H1 (cell line): Measurements from ENCODE around the gene TMEM63C. TPM values are rescaled to one million over a fixed set of nuclear protein-coding genes. Genes with fewer than 3 reads are reported as not detected.

Experiments
- CTCF ChIA-PET: fragments of 300-600 bp; sonication (Branson Sonifier 250); formaldehyde crosslinking; loops from one replicate; lab custom pipeline; 2021; ENCODE audit not compliant: partially characterized antibody; lab: Charles Lee
- POLR2A ChIA-PET: fragments of 300-600 bp; sonication (Branson Sonifier 250); formaldehyde crosslinking; loops from one replicate; lab custom pipeline; 2021; ENCODE audit warnings: inconsistent platforms; ENCODE audit not compliant: partially characterized antibody; lab: Charles Lee
- DNase-seq, 2 experiments: peaks; one replicate each; pipeline versions ENCODE4 v3.0.0 to v3.0.0-alpha.2; 2010 to 2022; ENCODE audit warnings: low spot score in 2 of 2, low read depth in 1 of 2, mixed read lengths in 1 of 2
- FAIRE-seq: peaks from 2 replicates; lab custom pipeline; 2011; peaks lifted over from hg19 to GRCh38; lab: Jason Lieb, UNC
- H2AFZ ChIP-seq: 2 replicates; pipeline ENCODE4 v1.8.1; 2012; ENCODE audit warnings: low read length, inconsistent platforms
- H2AK5ac ChIP-seq: 2 replicates; pipeline ENCODE4 v1.6.1; 2013; ENCODE audit warnings: low read depth, low read length
- H2BK120ac ChIP-seq: replicated peaks from 2 replicates; pipeline ENCODE3; 2013; ENCODE audit warnings: low read depth, low read length, inconsistent platforms
- H2BK12ac ChIP-seq: 2 replicates; pipeline ENCODE4 v1.6.1; 2013; ENCODE audit warnings: low read depth, low read length
- H2BK15ac ChIP-seq: 2 replicates; pipeline ENCODE4 v1.6.1; 2013; ENCODE audit warnings: low read length
- H2BK20ac ChIP-seq: 2 replicates; pipeline ENCODE4 v1.6.1; 2013; ENCODE audit warnings: low read length
- H2BK5ac ChIP-seq: 2 replicates; pipeline ENCODE4 v1.6.1; 2013; ENCODE audit warnings: low read depth, low read length
- H3K14ac ChIP-seq: 2 replicates; pipeline ENCODE4 v1.6.1; 2013; ENCODE audit warnings: inconsistent platforms; ENCODE audit not compliant: insufficient read length
- H3K18ac ChIP-seq: 2 replicates; pipeline ENCODE4 v1.6.1; 2013; ENCODE audit warnings: low read length; ENCODE audit errors: extremely low read depth
- H3K23ac ChIP-seq: 2 replicates; pipeline ENCODE4 v1.6.1; 2013; ENCODE audit warnings: inconsistent platforms; ENCODE audit not compliant: insufficient read length
- H3K23me2 ChIP-seq: 2 replicates; pipeline ENCODE4 v1.6.1; 2013; ENCODE audit warnings: low read depth, low read length
- H3K27ac ChIP-seq: 2 replicates; pipeline ENCODE4 v1.6.1; 2011; ENCODE audit warnings: low read depth, low read length, inconsistent platforms
- H3K27me3 ChIP-seq, 4 experiments: replicated peaks in 1 of 4; 1 replicate in 1 of 4; 2 replicates in 3 of 4; pipeline versions ENCODE4 v1.6.1 to v1.8.1; 2011 to 2013; ENCODE audit warnings: low read length in 3 of 4, mild to moderate bottlenecking in 3 of 4, inconsistent platforms in 2 of 4, mixed read lengths in 2 of 4, moderate library complexity in 1 of 4; ENCODE audit not compliant: control insufficient read depth in 3 of 4, insufficient read depth in 3 of 4; ENCODE audit errors: extremely low read depth in 1 of 4
- H3K36me3 ChIP-seq, 4 experiments: 2 replicates each; pipeline versions ENCODE4 v1.6.1 to v1.8.1; 2011 to 2013; ENCODE audit warnings: mild to moderate bottlenecking in 4 of 4, low read length in 3 of 4, moderate library complexity in 2 of 4, control low read depth in 1 of 4, inconsistent platforms in 1 of 4; ENCODE audit not compliant: insufficient read depth in 4 of 4, control insufficient read depth in 2 of 4
- H3K4ac ChIP-seq: replicated peaks from 2 replicates; pipeline ENCODE3; 2013; ENCODE audit warnings: low read length, low read depth, mixed read lengths, inconsistent platforms; ENCODE audit not compliant: insufficient read length
- H3K4me1 ChIP-seq, 4 experiments: replicated peaks in 1 of 4; 1 replicate in 1 of 4; 2 replicates in 3 of 4; pipeline versions ENCODE4 v1.6.1 to v1.8.1; 2011 to 2013; ENCODE audit warnings: low read length in 3 of 4, inconsistent platforms in 2 of 4, mixed read lengths in 1 of 4; ENCODE audit not compliant: insufficient read depth in 4 of 4, control insufficient read depth in 3 of 4
- H3K4me2 ChIP-seq, 2 experiments: 2 replicates each; pipeline versions ENCODE4 v1.6.1 to v1.8.1; 2011 to 2013; ENCODE audit warnings: low read depth in 2 of 2, low read length in 2 of 2, control low read depth in 1 of 2, inconsistent platforms in 1 of 2, mild to moderate bottlenecking in 1 of 2; ENCODE audit not compliant: insufficient read depth in 1 of 2
- H3K4me3 ChIP-seq, 4 experiments: fragments of 200-600, 300-600 bp in 1 of 4; sonication (generic), shearing (Covaris generic), sonication (Bioruptor Twin) in 1 of 4; 2 replicates each; pipeline versions ENCODE4 v1.5.1 to v1.8.1; 2011 to 2016; ENCODE audit warnings: low read length in 4 of 4, low read depth in 3 of 4, control low read depth in 2 of 4, inconsistent platforms in 2 of 4, mild to moderate bottlenecking in 2 of 4, mixed read lengths in 1 of 4, moderate library complexity in 1 of 4; ENCODE audit not compliant: insufficient read depth in 2 of 4; ENCODE audit errors: extremely low read depth in 1 of 4
- H3K56ac ChIP-seq: replicated peaks from 2 replicates; pipeline ENCODE3; 2013; ENCODE audit warnings: low read depth, mild to moderate bottlenecking, mixed read lengths, low read length, inconsistent platforms; ENCODE audit not compliant: insufficient read length
- H3K79me1 ChIP-seq: 2 replicates; pipeline ENCODE4 v1.6.1; 2013; ENCODE audit warnings: low read depth, low read length, control low read depth
- H3K79me2 ChIP-seq, 2 experiments: 2 replicates each; pipeline versions ENCODE4 v1.6.1 to v1.8.1; 2012 to 2013; ENCODE audit warnings: low read length in 2 of 2, mild to moderate bottlenecking in 2 of 2, inconsistent platforms in 1 of 2; ENCODE audit not compliant: insufficient read depth in 2 of 2, control insufficient read depth in 1 of 2
- H3K9ac ChIP-seq, 4 experiments: replicated peaks in 1 of 4; 1 replicate in 1 of 4; 2 replicates in 3 of 4; pipeline versions ENCODE4 v1.6.1 to v1.8.1; 2011 to 2013; ENCODE audit warnings: low read depth in 3 of 4, low read length in 3 of 4, control low read depth in 2 of 4, mild to moderate bottlenecking in 2 of 4, moderate library complexity in 2 of 4, inconsistent platforms in 1 of 4; ENCODE audit errors: extremely low read depth in 1 of 4
- H3K9me3 ChIP-seq, 2 experiments: 2 replicates each; pipeline versions ENCODE4 v1.6.1 to v1.8.1; 2012 to 2013; ENCODE audit warnings: mild to moderate bottlenecking in 2 of 2, moderate library complexity in 2 of 2, control low read depth in 1 of 2, inconsistent platforms in 1 of 2, low read depth in 1 of 2, low read length in 1 of 2, mixed read lengths in 1 of 2; ENCODE audit not compliant: insufficient read depth in 2 of 2
- H4K20me1 ChIP-seq, 2 experiments: replicated peaks in 1 of 2; 2 replicates each; pipeline versions ENCODE3 to v1.8.1; 2011 to 2013; ENCODE audit warnings: inconsistent platforms in 2 of 2, low read length in 2 of 2, mild to moderate bottlenecking in 1 of 2; ENCODE audit not compliant: insufficient read depth in 2 of 2, control insufficient read depth in 1 of 2
- H4K5ac ChIP-seq: 2 replicates; pipeline ENCODE4 v1.6.1; 2013; ENCODE audit warnings: low read length, low read depth, mixed read lengths, inconsistent platforms; ENCODE audit not compliant: insufficient read length
- H4K8ac ChIP-seq: 2 replicates; pipeline ENCODE4 v1.8.0; 2013; ENCODE audit warnings: mild to moderate bottlenecking, moderate library complexity, low read length, inconsistent platforms; ENCODE audit not compliant: insufficient read depth; ENCODE audit errors: extremely low read depth
- H4K91ac ChIP-seq: replicated peaks from 2 replicates; pipeline ENCODE3; 2013; ENCODE audit warnings: low read length, mixed read lengths, inconsistent platforms; ENCODE audit not compliant: insufficient read length
- CHD1 ChIP-seq: IDR thresholded peaks from 2 replicates; pipeline ENCODE4 v1.6.1; 2012; ENCODE audit warnings: low read depth, low read length, improper control_type of control experiment
- EZH2 ChIP-seq: fragments of 200-600 bp; sonication (generic); IDR thresholded peaks from 2 replicates; pipeline ENCODE4 v1.7.1; 2012; ENCODE audit warnings: low read depth, mild to moderate bottlenecking, moderate library complexity, low read length, inconsistent platforms; ENCODE audit not compliant: severe bottlenecking
- RAD21 ChIP-seq, 2 experiments: IDR thresholded peaks in 1 of 2; conservative IDR thresholded peaks in 1 of 2; 2 replicates each; pipeline ENCODE4 v1.6.1; 2011; ENCODE audit warnings: low read depth in 2 of 2, low read length in 2 of 2, improper control_type of control experiment in 1 of 2, inconsistent platforms in 1 of 2, mild to moderate bottlenecking in 1 of 2, moderate library complexity in 1 of 2
- RXRA ChIP-seq: IDR thresholded peaks from 2 replicates; pipeline ENCODE4 v1.6.1; 2011; ENCODE audit warnings: low read depth, mild to moderate bottlenecking, low read length, moderate library complexity; ENCODE audit not compliant: insufficient read depth
- TAF7 ChIP-seq: optimal IDR thresholded peaks from 2 replicates; pipeline ENCODE3; 2011; ENCODE audit warnings: low read depth, mild to moderate bottlenecking, inconsistent platforms, low read length, moderate library complexity, borderline replicate concordance
- TBP ChIP-seq: IDR thresholded peaks from 2 replicates; pipeline ENCODE4 v1.6.1; 2011; ENCODE audit warnings: low read depth, low read length, improper control_type of control experiment
- TCF12 ChIP-seq: IDR thresholded peaks from 2 replicates; pipeline ENCODE4 v1.6.1; 2011; ENCODE audit warnings: low read depth, mild to moderate bottlenecking, low read length
- WGBS, 2 experiments: shearing (Covaris generic) in 1 of 2; methylation state at CpG; one replicate each; pipeline versions ENCODE4 v1.1.6 to v1.1.7; 2013 to 2015; ENCODE audit warnings: low lambda C conversion rate in 2 of 2, mixed read lengths in 2 of 2, inconsistent platforms in 1 of 2, low coverage in 1 of 2, missing lambda C conversion rate in 1 of 2; ENCODE audit not compliant: insufficient replicate concordance in 2 of 2, insufficient coverage in 1 of 2, insufficient read length in 1 of 2; ENCODE audit errors: extremely low coverage in 1 of 2, missing lambda C conversion rate in 1 of 2; 5-methylcytosine and 5-hydroxymethylcytosine counted together
- polyA plus RNA-seq, 7 experiments: library from polyadenylated mRNA; depleted of rRNA in 3 of 7; stranded (reverse) in 5 of 7; unstranded in 2 of 7; fragments of >200 nt in 5 of 7; fragments of 200-250 nt in 2 of 7; gene quantifications; 1 replicate in 5 of 7; 2 replicates in 1 of 7; 4 replicates in 1 of 7; pipeline versions ENCODE4 v1.2.1 to v1.2.3, GENCODE V29; 2011 to 2013; ENCODE audit warnings: missing spikeins in 2 of 7, mixed read lengths in 2 of 7
- total RNA-seq: library from RNA; stranded (reverse); fragmentation: NEBNext Ultra II Directional; extraction: Animal tissue kit (Norgen Biotek cat#: 25700); gene quantifications from 2 replicates; pipeline ENCODE4 v1.2.1, GENCODE V29; 2021
- TF ChIP-seq, protein P1 (sequence below): IDR thresholded peaks from 2 replicates; pipeline ENCODE4 v1.6.1; 2012; ENCODE audit warnings: low read length, inconsistent platforms

Gene TMEM63C
- total and polyA plus RNA-seq, 2 of the 8 experiments (the other 6 are each of a cell fraction or from before 2014, with no cell fraction given) = 3.0 to 7.6 TPM

DNA sequence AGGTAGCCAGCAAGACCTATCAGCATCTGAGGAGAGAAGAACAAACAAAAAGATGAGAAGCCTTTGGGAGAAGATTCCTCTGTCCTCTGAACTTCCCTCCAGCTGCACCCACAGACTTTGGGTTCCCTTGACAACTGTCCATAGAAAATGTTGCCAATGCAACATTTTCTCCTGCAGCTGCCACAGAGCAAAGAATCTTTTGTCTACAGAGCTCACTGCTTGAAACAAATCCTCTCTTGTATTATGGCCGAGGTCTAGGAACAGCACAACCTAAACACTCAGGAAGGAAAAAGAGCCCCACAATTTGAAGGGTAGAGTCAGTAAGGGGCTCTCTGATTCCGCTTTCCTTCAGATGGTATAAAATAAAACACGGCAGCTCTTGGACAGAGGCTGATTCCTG, 124.8 kb downstream of the TMEM63C start:
- Histone ChIP-seq H3K79me1 (no peaks in the 10 kb centered on the region; the same call in 1 of the 2 replicates), H4K5ac (no peak overlapping the region), H3K18ac (no peak overlapping the region), H3K9ac (no peak overlapping the region), H3K23ac (no peak overlapping the region), H4K91ac (no peak overlapping the region), H2BK12ac (no peak overlapping the region), H3K56ac (no peak overlapping the region), H2BK20ac (no peak overlapping the region), H3K23me2 (no peaks in the 10 kb centered on the region), H3K14ac (no peak overlapping the region), H4K20me1 (peaks cover 0 to 2% of the 10 kb centered on the region in 2 experiments), H3K27me3 (no peaks in the 10 kb centered on the region), H3K79me2 (0 out of 4 replicates have a peak, but pooled peaks cover 0 to 2% of the 10 kb centered on the region in 2 experiments), H3K4me1 (peaks cover 0 to 5% (median 1%) of the 10 kb centered on the region in 4 experiments; a peak in 2 of 7 replicates), H4K8ac (no peak overlapping the region), H3K4ac (no peak overlapping the region), H3K27ac (no peak overlapping the region), H2BK120ac (no peak overlapping the region), H3K4me2 (no peak overlapping the region), H3K4me3 (no peak overlapping the region), H3K36me3 (peaks cover 0 to 5% (median 0%) of the 10 kb centered on the region in 4 experiments; a peak in 3 of 8 replicates), H2BK15ac (no peak overlapping the region), H3K9me3 (no peaks in the 10 kb centered on the region), H2AK5ac (no peak overlapping the region), H2AFZ (no peak overlapping the region), H2BK5ac (no peak overlapping the region)
- DNase-seq = no peak
- CTCF ChIA-PET = interaction anchor here (0.6 to 22.3 kb wide), 10 partner anchors 6 to 155 kb away, joined by 3 to 353 read pairs (median 4); no protein-coding TSS in a partner anchor
- 91% methylated on average over 3 of the region's 3 CpGs; no CpG with 5 or more reads in 1 of the 2 experiments for WGBS, 2 experiments
- TF ChIP-seq, protein P1, sequence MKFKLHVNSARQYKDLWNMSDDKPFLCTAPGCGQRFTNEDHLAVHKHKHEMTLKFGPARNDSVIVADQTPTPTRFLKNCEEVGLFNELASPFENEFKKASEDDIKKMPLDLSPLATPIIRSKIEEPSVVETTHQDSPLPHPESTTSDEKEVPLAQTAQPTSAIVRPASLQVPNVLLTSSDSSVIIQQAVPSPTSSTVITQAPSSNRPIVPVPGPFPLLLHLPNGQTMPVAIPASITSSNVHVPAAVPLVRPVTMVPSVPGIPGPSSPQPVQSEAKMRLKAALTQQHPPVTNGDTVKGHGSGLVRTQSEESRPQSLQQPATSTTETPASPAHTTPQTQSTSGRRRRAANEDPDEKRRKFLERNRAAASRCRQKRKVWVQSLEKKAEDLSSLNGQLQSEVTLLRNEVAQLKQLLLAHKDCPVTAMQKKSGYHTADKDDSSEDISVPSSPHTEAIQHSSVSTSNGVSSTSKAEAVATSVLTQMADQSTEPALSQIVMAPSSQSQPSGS = no peak
- TF ChIP-seq CHD1 (no peak), TCF12 (no peak), RXRA (no peak), TBP (no peak), TAF7 (no peak), EZH2 (no peak), RAD21 (IDR thresholded peaks at IDR 0.05 in 1 of 2, conservative IDR thresholded peaks at IDR 0.05 in 1 of 2; ENCODE audit: low read depth in 2 of 2, low read length in 2 of 2) (no peak)
- no peak for FAIRE-seq
- POLR2A ChIA-PET = interaction anchor here (1.5 kb wide), 1 partner anchor 8 kb away, joined by 4 read pairs; no protein-coding TSS in a partner anchor
